MM.1S (cell line): Measurements from ENCODE around the gene RC3H2.

Experiments
- DNase-seq: peaks from one replicate; pipeline ENCODE4 v3.0.0-alpha.2; 2015
- H2AFZ ChIP-seq: fragments of 300-600 bp; sonication (generic); 2 replicates; pipeline ENCODE4 v1.6.0; 2016; ENCODE audit warnings: antibody characterized with exemption, low read length
- H3F3A ChIP-seq: fragments of 300-600 bp; sonication (generic); 2 replicates; pipeline ENCODE4 v1.6.1; 2016; ENCODE audit warnings: mild to moderate bottlenecking, antibody characterized with exemption, low read length, moderate library complexity, mixed read lengths; ENCODE audit not compliant: insufficient read depth
- H3K27ac ChIP-seq: fragments of 300-600 bp; sonication (generic); 2 replicates; pipeline ENCODE4 v1.5.1; 2016; ENCODE audit warnings: mild to moderate bottlenecking, low read length
- H3K27me3 ChIP-seq: fragments of 300-600 bp; sonication (generic); replicated peaks from 2 replicates; pipeline ENCODE4 v1.6.0; 2016; ENCODE audit warnings: low read length; ENCODE audit not compliant: insufficient read depth
- H3K36me3 ChIP-seq: fragments of 300-600 bp; sonication (generic); replicated peaks from 2 replicates; pipeline ENCODE4 v1.6.1; 2016; ENCODE audit warnings: mild to moderate bottlenecking, low read length, mixed read lengths; ENCODE audit not compliant: insufficient read depth
- H3K4me1 ChIP-seq: fragments of 300-600 bp; sonication (generic); 2 replicates; pipeline ENCODE4 v1.6.1; 2016; ENCODE audit warnings: low read length, mixed read lengths
- H3K4me2 ChIP-seq: fragments of 300-600 bp; sonication (generic); 2 replicates; pipeline ENCODE4 v1.6.0; 2016; ENCODE audit warnings: low read depth, low read length
- H3K4me3 ChIP-seq: fragments of 300-600 bp; sonication (generic); 2 replicates; pipeline ENCODE4 v1.5.1; 2016; ENCODE audit warnings: low read length, mixed read lengths
- H3K79me2 ChIP-seq: fragments of 300-600 bp; sonication (generic); 2 replicates; pipeline ENCODE4 v1.6.1; 2016; ENCODE audit warnings: mixed run types, low read length, mixed read lengths
- H3K9ac ChIP-seq: fragments of 300-600 bp; sonication (generic); 2 replicates; pipeline ENCODE4 v1.6.1; 2016; ENCODE audit warnings: low read length, mixed read lengths
- H3K9me2 ChIP-seq: fragments of 300-600 bp; sonication (generic); replicated peaks from 2 replicates; pipeline ENCODE4 v1.6.1; 2016; ENCODE audit warnings: mild to moderate bottlenecking, low read length, mixed read lengths; ENCODE audit not compliant: insufficient read depth
- H3K9me3 ChIP-seq: fragments of 300-600 bp; sonication (generic); replicated peaks from 2 replicates; pipeline ENCODE4 v1.6.1; 2016; ENCODE audit warnings: mild to moderate bottlenecking, low read length, mixed read lengths; ENCODE audit not compliant: insufficient read depth
- H4K20me1 ChIP-seq: fragments of 300-600 bp; sonication (generic); 2 replicates; pipeline ENCODE4 v1.6.1; 2016; ENCODE audit warnings: mild to moderate bottlenecking, low read length, moderate library complexity, mixed read lengths; ENCODE audit not compliant: insufficient read depth
- EZH2 ChIP-seq: fragments of 300-600 bp; sonication (generic); optimal IDR thresholded peaks from 2 replicates; pipeline ENCODE3; 2017; ENCODE audit warnings: low read depth, mild to moderate bottlenecking, antibody characterized with exemption, low read length, mixed read lengths
- EZH2phosphoT487 ChIP-seq: fragments of 300-600 bp; sonication (generic); IDR thresholded peaks from 2 replicates; pipeline ENCODE4 v1.6.1; 2018; ENCODE audit warnings: antibody characterized with exemption, low read length
- TF ChIP-seq, protein P1 (sequence below): fragments of 300-600 bp; sonication (generic); IDR thresholded peaks from 2 replicates; pipeline ENCODE4 v1.5.1; 2016; ENCODE audit warnings: antibody characterized with exemption, low read length, mixed read lengths

The RC3H2 gene

GRCh38 chr9:122904823-122905710 lies at the start of gene RC3H2:
Gene RC3H2, minus strand, starts transcription at chr9:122905359. Its CDS starts 7,850 bp downstream, at chr9:122897509.
- DNase-seq: peak; percentile 100
- Histone ChIP-seq H3K27me3 (no peaks in the 10 kb centered on the region), H3K79me2 (peaks cover 62% of the 10 kb centered on the region), H3F3A (peaks cover 22% of the 10 kb centered on the region), H3K9ac (peak within 1 kb of the TSS; percentile 91), H3K4me1 (no peaks in the 10 kb centered on the region; the same call in 1 of the 2 replicates), H4K20me1 (no peaks in the 10 kb centered on the region), H3K4me2 (peak within 1 kb of the TSS; percentile 80), H3K27ac (peak within 1 kb of the TSS; percentile 71), H2AFZ (peak within 1 kb of the TSS; percentile 72), H3K36me3 (no peaks in the 10 kb centered on the region), H3K9me2 (no peaks in the 10 kb centered on the region), H3K9me3 (no peaks in the 10 kb centered on the region), H3K4me3 (peak within 1 kb of the TSS; percentile 97)
- TF ChIP-seq EZH2phosphoT487: no peak
- TF ChIP-seq EZH2: no peak
- TF ChIP-seq, protein P1, sequence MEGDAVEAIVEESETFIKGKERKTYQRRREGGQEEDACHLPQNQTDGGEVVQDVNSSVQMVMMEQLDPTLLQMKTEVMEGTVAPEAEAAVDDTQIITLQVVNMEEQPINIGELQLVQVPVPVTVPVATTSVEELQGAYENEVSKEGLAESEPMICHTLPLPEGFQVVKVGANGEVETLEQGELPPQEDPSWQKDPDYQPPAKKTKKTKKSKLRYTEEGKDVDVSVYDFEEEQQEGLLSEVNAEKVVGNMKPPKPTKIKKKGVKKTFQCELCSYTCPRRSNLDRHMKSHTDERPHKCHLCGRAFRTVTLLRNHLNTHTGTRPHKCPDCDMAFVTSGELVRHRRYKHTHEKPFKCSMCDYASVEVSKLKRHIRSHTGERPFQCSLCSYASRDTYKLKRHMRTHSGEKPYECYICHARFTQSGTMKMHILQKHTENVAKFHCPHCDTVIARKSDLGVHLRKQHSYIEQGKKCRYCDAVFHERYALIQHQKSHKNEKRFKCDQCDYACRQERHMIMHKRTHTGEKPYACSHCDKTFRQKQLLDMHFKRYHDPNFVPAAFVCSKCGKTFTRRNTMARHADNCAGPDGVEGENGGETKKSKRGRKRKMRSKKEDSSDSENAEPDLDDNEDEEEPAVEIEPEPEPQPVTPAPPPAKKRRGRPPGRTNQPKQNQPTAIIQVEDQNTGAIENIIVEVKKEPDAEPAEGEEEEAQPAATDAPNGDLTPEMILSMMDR: no peak

DNA sequence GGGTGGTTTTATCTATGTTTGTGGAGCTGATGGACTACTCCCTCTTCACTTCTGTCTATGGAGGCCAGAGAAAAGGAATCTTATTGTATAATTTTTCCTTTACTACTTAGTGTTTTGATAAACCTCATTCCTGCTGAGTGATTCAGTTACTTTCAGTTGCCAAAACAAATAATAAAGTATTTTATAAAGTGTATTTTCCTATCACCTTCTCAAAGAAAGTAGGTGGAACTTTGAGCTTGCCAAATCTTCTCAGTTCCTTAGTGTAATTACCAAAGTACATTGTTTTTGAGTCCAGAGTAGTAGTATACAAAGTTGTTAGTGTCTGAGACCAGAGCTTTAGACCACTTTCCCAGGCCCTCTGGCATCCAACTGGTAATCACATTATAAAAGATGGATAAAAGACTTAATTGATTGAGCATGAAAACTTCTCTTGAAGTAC lies 49.1 kb upstream of the RC3H2 start:
- no peaks in the 10 kb centered on the region for H3K9me3 ChIP-seq
- no peak for DNase-seq
- H2AFZ ChIP-seq: no peak overlapping the region
- 0 out of 2 replicates have a peak, but pooled peaks cover 3% of the 10 kb centered on the region for H4K20me1 ChIP-seq
- H3K4me2 ChIP-seq: no peak overlapping the region
- H3K36me3 ChIP-seq: no peaks in the 10 kb centered on the region
- no peaks in the 10 kb centered on the region for H3F3A ChIP-seq
- H3K9ac ChIP-seq: no peak overlapping the region
- TF ChIP-seq, protein P1: no peak
- TF ChIP-seq EZH2 (no peak), EZH2phosphoT487 (no peak)
- H3K27ac ChIP-seq: no peak overlapping the region
- peaks cover 59% of the 10 kb centered on the region for H3K79me2 ChIP-seq
- H3K4me1 ChIP-seq: no peaks in the 10 kb centered on the region
- H3K9me2 ChIP-seq: no peaks in the 10 kb centered on the region
- H3K27me3 ChIP-seq: no peaks in the 10 kb centered on the region
- no peak overlapping the region for H3K4me3 ChIP-seq

- Histone ChIP-seq H3K4me3 (no peak overlapping the region), H3K9me2 (no peaks in the 10 kb centered on the region), H4K20me1 (peaks cover 3% of the 10 kb centered on the region; the same call in 1 of the 2 replicates), H3K9ac (no peak overlapping the region), H3K4me1 (no peaks in the 10 kb centered on the region), H3K9me3 (no peaks in the 10 kb centered on the region), H3F3A (no peaks in the 10 kb centered on the region), H3K4me2 (no peak overlapping the region), H3K27me3 (no peaks in the 10 kb centered on the region), H3K36me3 (no peaks in the 10 kb centered on the region), H2AFZ (no peak overlapping the region), H3K79me2 (peaks cover 83% of the 10 kb centered on the region), H3K27ac (no peak overlapping the region)
- no peak for DNase-seq
- TF ChIP-seq EZH2: no peak
- TF ChIP-seq EZH2phosphoT487: no peak
- TF ChIP-seq, protein P1: no peak
These were observed 45.9 kb upstream of the RC3H2 start for GRCh38 chr9:122951056-122951455.
